Trophoblast cell (in vitro differentiated cells and primary cell): Measurements from ENCODE around the gene RAB11A.

Source experiments
- DNase-seq, 2 donors: peaks; one replicate each; pipeline ENCODE4 v3.0.0-alpha.2; 2016
- H2AFZ ChIP-seq: 2 replicates; pipeline ENCODE4 v1.6.1; 2013; ENCODE audit warnings: low read length, moderate library complexity, mild to moderate bottlenecking; ENCODE audit not compliant: insufficient read depth, poor library complexity
- H2AK5ac ChIP-seq: 2 replicates; pipeline ENCODE4 v1.6.1; 2013; ENCODE audit warnings: mild to moderate bottlenecking, low read length
- H2BK120ac ChIP-seq: 2 replicates; pipeline ENCODE4 v1.6.1; 2013; ENCODE audit warnings: low read length, mild to moderate bottlenecking, moderate library complexity; ENCODE audit not compliant: insufficient read depth, poor library complexity
- H2BK12ac ChIP-seq: 2 replicates; pipeline ENCODE4 v1.6.1; 2013; ENCODE audit warnings: mild to moderate bottlenecking, low read length, moderate library complexity
- H2BK5ac ChIP-seq: 2 replicates; pipeline ENCODE4 v1.6.1; 2013; ENCODE audit warnings: low read length, low read depth, moderate library complexity, mild to moderate bottlenecking; ENCODE audit not compliant: poor library complexity
- H3K14ac ChIP-seq: 2 replicates; pipeline ENCODE4 v1.6.1; 2013; ENCODE audit warnings: mild to moderate bottlenecking, low read length
- H3K18ac ChIP-seq: 2 replicates; pipeline ENCODE4 v1.6.1; 2013; ENCODE audit warnings: mild to moderate bottlenecking, low read length
- H3K23ac ChIP-seq: 2 replicates; pipeline ENCODE4 v1.6.1; 2013; ENCODE audit warnings: low read length
- H3K27ac ChIP-seq: 2 replicates; pipeline ENCODE4 v1.5.1; 2013; ENCODE audit warnings: low read depth, mild to moderate bottlenecking, inconsistent platforms, low read length, moderate library complexity
- H3K27me3 ChIP-seq: 2 replicates; pipeline ENCODE4 v1.6.1; 2013; ENCODE audit warnings: inconsistent platforms, mild to moderate bottlenecking, low read length, moderate library complexity; ENCODE audit not compliant: insufficient read depth
- H3K36me3 ChIP-seq, 2 experiments: 1 replicate in 1 of 2; 2 replicates in 1 of 2; pipeline ENCODE4 v1.6.1; 2013; ENCODE audit warnings: low read length in 2 of 2, mild to moderate bottlenecking in 2 of 2, moderate library complexity in 1 of 2; ENCODE audit not compliant: insufficient read depth in 2 of 2, control insufficient read depth in 1 of 2
- H3K4ac ChIP-seq: 2 replicates; pipeline ENCODE4 v1.6.1; 2013; ENCODE audit warnings: low read depth, mild to moderate bottlenecking, low read length, moderate library complexity
- H3K4me1 ChIP-seq, 2 experiments: 1 replicate in 1 of 2; 2 replicates in 1 of 2; pipeline ENCODE4 v1.6.1; 2013; ENCODE audit warnings: low read length in 2 of 2, mild to moderate bottlenecking in 2 of 2, moderate library complexity in 1 of 2; ENCODE audit not compliant: insufficient read depth in 2 of 2, control insufficient read depth in 1 of 2
- H3K4me2 ChIP-seq: 2 replicates; pipeline ENCODE4 v1.6.1; 2013; ENCODE audit warnings: inconsistent platforms, mild to moderate bottlenecking, low read length, moderate library complexity
- H3K4me3 ChIP-seq: 2 replicates; pipeline ENCODE4 v1.5.1; 2013; ENCODE audit warnings: mild to moderate bottlenecking, low read depth, low read length, inconsistent platforms
- H3K79me1 ChIP-seq: one replicate; pipeline ENCODE4 v1.6.1; 2013; ENCODE audit warnings: low read length
- H3K79me2 ChIP-seq: 2 replicates; pipeline ENCODE4 v1.6.1; 2013; ENCODE audit warnings: low read length, mild to moderate bottlenecking; ENCODE audit not compliant: control insufficient read depth, insufficient read depth, poor library complexity
- H3K9ac ChIP-seq: 2 replicates; pipeline ENCODE4 v1.6.1; 2013; ENCODE audit warnings: mild to moderate bottlenecking, low read length
- H3K9me3 ChIP-seq: 2 replicates; pipeline ENCODE4 v1.6.1; 2013; ENCODE audit warnings: low read depth, mild to moderate bottlenecking, control low read depth, inconsistent platforms, low read length; ENCODE audit not compliant: insufficient read depth
- H4K12ac ChIP-seq: 2 replicates; pipeline ENCODE4 v1.6.1; 2013; ENCODE audit warnings: low read depth, mild to moderate bottlenecking, low read length, moderate library complexity
- H4K8ac ChIP-seq: 2 replicates; pipeline ENCODE4 v1.6.1; 2013; ENCODE audit warnings: low read depth, mild to moderate bottlenecking, low read length, moderate library complexity
- H4K91ac ChIP-seq: one replicate; pipeline ENCODE4 v1.6.1; 2013; ENCODE audit warnings: low read depth, mild to moderate bottlenecking, low read length, moderate library complexity
- WGBS: extraction: QIAGEN DNeasy Blood & Tissue Kit; methylation state at CpG from one replicate; pipeline ENCODE4 v1.1.7; 2013; ENCODE audit warnings: missing lambda C conversion rate; ENCODE audit not compliant: insufficient read length, insufficient coverage; ENCODE audit errors: extremely low coverage; 5-methylcytosine and 5-hydroxymethylcytosine counted together

The RAB11A gene

GRCh38 chr15:65824031-65824743 lies 45.1 kb upstream of the RAB11A start:
- H3K23ac ChIP-seq: no peak overlapping the region
- no peak overlapping the region for H3K4ac ChIP-seq
- H3K4me3 ChIP-seq: no peak overlapping the region
- H3K79me1 ChIP-seq: no peaks in the 10 kb centered on the region
- peak overlapping the region; percentile 47 for H4K91ac ChIP-seq
- H3K4me2 ChIP-seq: no peak overlapping the region
- no peak overlapping the region for H4K12ac ChIP-seq
- no peaks in the 10 kb centered on the region for H3K36me3 ChIP-seq
- no CpG with 5 or more reads among the region's 7 CpGs for WGBS
- H3K9me3 ChIP-seq: no peaks in the 10 kb centered on the region
- no peak overlapping the region for H3K14ac ChIP-seq
- H4K8ac ChIP-seq: no peak overlapping the region
- H3K4me1 ChIP-seq: peaks cover 0 to 8% of the 10 kb centered on the region in 2 experiments
- no peak overlapping the region for H3K9ac ChIP-seq
- no peaks in the 10 kb centered on the region for H3K27me3 ChIP-seq
- H3K27ac ChIP-seq: no peak overlapping the region
- H2BK12ac ChIP-seq: no peak overlapping the region
- peak overlapping the region; percentile 22 for H2BK120ac ChIP-seq
- H3K79me2 ChIP-seq: no peaks in the 10 kb centered on the region
- peak; percentile 66 to 80 for DNase-seq
- H2AK5ac ChIP-seq: no peak overlapping the region
- H2AFZ ChIP-seq: no peak overlapping the region
- H2BK5ac ChIP-seq: peak overlapping the region; percentile 63
- no peak overlapping the region for H3K18ac ChIP-seq

- Histone ChIP-seq H4K8ac (no peak overlapping the region), H4K91ac (no peak overlapping the region), H3K36me3 (no peaks in the 10 kb centered on the region), H3K4ac (no peak overlapping the region), H3K4me1 (peaks cover 0 to 11% of the 10 kb centered on the region in 2 experiments), H3K27me3 (no peaks in the 10 kb centered on the region), H3K79me1 (no peaks in the 10 kb centered on the region), H2AFZ (no peak overlapping the region), H3K4me3 (no peak overlapping the region), H3K9ac (no peak overlapping the region), H3K9me3 (no peaks in the 10 kb centered on the region), H3K23ac (no peak overlapping the region), H2BK5ac (no peak overlapping the region), H4K12ac (no peak overlapping the region), H3K4me2 (no peak overlapping the region), H2BK120ac (no peak overlapping the region), H3K18ac (no peak overlapping the region), H2BK12ac (no peak overlapping the region), H2AK5ac (no peak overlapping the region), H3K79me2 (no peaks in the 10 kb centered on the region), H3K27ac (peak overlapping the region; percentile 24), H3K14ac (no peak overlapping the region)
- no CpG with 5 or more reads among the region's 5 CpGs for WGBS
- DNase-seq: peak; percentile 55 to 67
These were observed 44.2 kb upstream of the RAB11A start for GRCh38 chr15:65824941-65825544.

DNA sequence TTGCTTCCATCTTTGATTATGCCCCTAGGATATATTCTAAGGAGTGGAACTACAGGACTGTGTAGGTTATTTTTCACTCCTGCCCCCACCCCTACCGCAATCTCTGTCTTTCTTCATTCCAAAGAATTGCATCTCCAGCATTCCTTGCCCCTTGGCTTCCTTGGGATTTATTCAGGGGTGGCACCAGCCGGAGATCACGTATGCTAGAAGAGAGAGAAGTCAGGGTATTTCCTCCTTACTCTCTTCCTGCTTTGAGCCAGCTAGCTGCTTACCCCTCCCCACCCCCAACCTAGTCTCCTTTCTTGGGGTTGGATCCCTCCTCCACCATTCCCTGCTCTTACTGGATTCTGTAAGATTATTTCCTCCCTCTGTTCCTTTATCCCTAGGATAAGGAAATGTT lies 42.2 kb upstream of the RAB11A start:
- H3K36me3 ChIP-seq: no peaks in the 10 kb centered on the region
- no peaks in the 10 kb centered on the region for H3K27me3 ChIP-seq
- no peak overlapping the region for H3K4ac ChIP-seq
- H2BK12ac ChIP-seq: no peak overlapping the region
- H3K27ac ChIP-seq: no peak overlapping the region
- no peak overlapping the region for H2AFZ ChIP-seq
- H3K4me1 ChIP-seq: peaks cover 0 to 11% of the 10 kb centered on the region in 2 experiments
- H4K12ac ChIP-seq: no peak overlapping the region
- H3K4me2 ChIP-seq: peak overlapping the region; percentile 6
- peak overlapping the region; percentile 22 for H4K91ac ChIP-seq
- no peaks in the 10 kb centered on the region for H3K79me1 ChIP-seq
- no peak overlapping the region for H3K9ac ChIP-seq
- H3K14ac ChIP-seq: no peak overlapping the region
- H2AK5ac ChIP-seq: no peak overlapping the region
- no peak overlapping the region for H2BK5ac ChIP-seq
- H3K23ac ChIP-seq: no peak overlapping the region
- no peak overlapping the region for H2BK120ac ChIP-seq
- no CpG with 5 or more reads among the region's 3 CpGs for WGBS
- no peaks in the 10 kb centered on the region for H3K79me2 ChIP-seq
- DNase-seq: peak; percentile 36 to 65
- H4K8ac ChIP-seq: peak overlapping the region; percentile 13
- no peak overlapping the region for H3K4me3 ChIP-seq
- H3K18ac ChIP-seq: no peak overlapping the region
- H3K9me3 ChIP-seq: no peaks in the 10 kb centered on the region

DNA sequence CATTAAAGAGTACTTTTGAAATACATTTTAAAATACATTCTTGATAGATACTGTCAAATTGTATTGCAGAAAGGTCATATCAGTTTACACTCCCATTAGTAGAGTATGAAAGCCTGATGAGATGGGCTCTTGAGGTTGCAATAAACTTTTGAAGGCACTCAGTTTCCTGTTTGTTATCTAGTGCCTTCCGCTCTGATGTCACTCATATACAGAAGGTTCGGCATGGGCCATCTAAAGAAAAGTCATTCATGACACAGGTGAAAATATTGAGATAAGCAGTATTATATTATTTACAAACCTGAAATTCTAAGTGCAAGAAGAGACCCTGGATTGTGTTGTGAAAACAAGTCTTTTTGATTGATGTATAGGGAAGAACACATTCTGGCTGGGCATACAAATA lies 40.7 kb upstream of the RAB11A start:
- Histone ChIP-seq H4K8ac (no peak overlapping the region), H3K4ac (no peak overlapping the region), H3K14ac (no peak overlapping the region), H3K27me3 (no peaks in the 10 kb centered on the region), H3K9ac (no peak overlapping the region), H3K79me1 (peaks cover 4% of the 10 kb centered on the region), H3K4me2 (no peak overlapping the region), H3K79me2 (no peaks in the 10 kb centered on the region), H2BK12ac (no peak overlapping the region), H4K91ac (no peak overlapping the region), H2BK120ac (no peak overlapping the region), H3K36me3 (no peaks in the 10 kb centered on the region), H4K12ac (no peak overlapping the region), H2AFZ (no peak overlapping the region), H2BK5ac (no peak overlapping the region), H2AK5ac (no peak overlapping the region), H3K9me3 (no peaks in the 10 kb centered on the region), H3K18ac (no peak overlapping the region), H3K4me1 (peaks cover 0 to 11% of the 10 kb centered on the region in 2 experiments), H3K27ac (no peak overlapping the region), H3K23ac (no peak overlapping the region), H3K4me3 (no peak overlapping the region)
- DNase-seq: no peak
- WGBS: no CpG with 5 or more reads among the region's 2 CpGs
